Stimulated activated CD4-positive, alpha-beta T cell treated with anti-CD3 and anti-CD28 coated beads, Interleukin-2, amount 100 ng/mL, for 4 hours (primary cell): ENCODE data around the gene PLK3.
A peak's percentile ranks its signal among the peaks of the same experiment; 100 is the strongest.
"Not testable (repeated sequence)": the region's sequence is repeated elsewhere in the genome, so short reads cannot be mapped to it uniquely, and the experiment has no call there.

Experiments
- DNase-seq: peaks from one replicate; pipeline ENCODE4 v3.0.0-alpha.2; 2020; ENCODE audit warnings: low read depth

The PLK3 gene

GRCh38 chr1:44799770-44800584 lies at the start of gene PLK3:
Gene PLK3 (plus strand): TSS chr1:44800377. CDS start chr1:44800464, 87 bp downstream.
- peak; percentile 98 for DNase-seq

GRCh38 chr1:44757420-44757819 lies 42.8 kb upstream of the PLK3 start:
- no peak for DNase-seq

GRCh38 chr1:44759077-44759476 lies 41.1 kb upstream of the PLK3 start:
- DNase-seq = no peak

- DNase-seq = no peak
Observed at GRCh38 chr1:44760876-44761275, 39.3 kb upstream of the PLK3 start.

GRCh38 chr1:44766421-44766820 lies 33.8 kb upstream of the PLK3 start:
- not testable (repeated sequence) for DNase-seq

GRCh38 chr1:44775078-44775929 lies 24.9 kb upstream of the PLK3 start, which contains the start of gene RPS8:
Gene RPS8 (plus strand): TSS chr1:44775540. CDS start chr1:44775597, 57 bp downstream.
- peak; percentile 87 for DNase-seq

- peak; percentile 59 for DNase-seq
Observed at GRCh38 chr1:44775930-44776729, 24.0 kb upstream of the PLK3 start.

- DNase-seq = no peak
Observed at GRCh38 chr1:44776730-44777068, 23.5 kb upstream of the PLK3 start.

- DNase-seq = no peak
Observed at GRCh38 chr1:44777547-44777946, 22.6 kb upstream of the PLK3 start.

GRCh38 chr1:44777969-44778635 lies 22.1 kb upstream of the PLK3 start:
- no peak for DNase-seq

GRCh38 chr1:44778705-44779576 lies 21.2 kb upstream of the PLK3 start:
- DNase-seq = no peak

GRCh38 chr1:44780583-44781121 lies 19.5 kb upstream of the PLK3 start:
- no peak for DNase-seq

GRCh38 chr1:44783697-44784093 lies 16.5 kb upstream of the PLK3 start:
- DNase-seq = no peak

- no peak for DNase-seq
Observed at GRCh38 chr1:44784094-44785028, 15.8 kb upstream of the PLK3 start.

- no peak for DNase-seq
Observed at GRCh38 chr1:44785029-44785380, 15.2 kb upstream of the PLK3 start.

GRCh38 chr1:44785501-44786137 lies 14.6 kb upstream of the PLK3 start:
- no peak for DNase-seq

GRCh38 chr1:44786138-44786840 lies 13.9 kb upstream of the PLK3 start:
- DNase-seq = peak; percentile 62

GRCh38 chr1:44786841-44787426 lies 13.2 kb upstream of the PLK3 start:
- DNase-seq = no peak
